Keratinocyte (primary cell): ENCODE results near the gene SLC35G1.

Experiments
- CTCF ChIP-seq, 3 experiments: IDR thresholded peaks in 1 of 3; conservative IDR thresholded peaks in 1 of 3; optimal IDR thresholded peaks in 1 of 3; 2 replicates in 2 of 3; 3 replicates in 1 of 3; pipeline versions ENCODE3 to v1.5.1; 2011; ENCODE audit warnings: low read length in 3 of 3, mild to moderate bottlenecking in 3 of 3, moderate library complexity in 2 of 3, control low read depth in 1 of 3, inconsistent platforms in 1 of 3; ENCODE audit not compliant: insufficient read depth in 2 of 3; ENCODE audit errors: extremely low read depth in 1 of 3
- EZH2 ChIP-seq: IDR thresholded peaks from one replicate; pipeline ENCODE4 v1.6.1; 2012; ENCODE audit warnings: inconsistent platforms, mild to moderate bottlenecking, low read length, moderate library complexity

- TF ChIP-seq CTCF (optimal IDR thresholded peaks at IDR 0.05 in 1 of 3, IDR thresholded peaks at IDR 0.05 in 1 of 3, conservative IDR thresholded peaks at IDR 0.05 in 1 of 3; ENCODE audit: extremely low read depth in 1 of 3, insufficient read depth in 2 of 3, low read length in 3 of 3) (no peak), EZH2 (no peak)
These were observed 38.8 kb upstream of the SLC35G1 start for GRCh38 chr10:93854975-93855374.
